Kidney tubule cell (primary cell): ENCODE data around the gene PLOD2.

Experiments
- DNase-seq: peaks from one replicate; pipeline ENCODE4 v3.0.0-alpha.2; 2018; ENCODE audit warnings: low spot score

PLOD2 gene

DNA sequence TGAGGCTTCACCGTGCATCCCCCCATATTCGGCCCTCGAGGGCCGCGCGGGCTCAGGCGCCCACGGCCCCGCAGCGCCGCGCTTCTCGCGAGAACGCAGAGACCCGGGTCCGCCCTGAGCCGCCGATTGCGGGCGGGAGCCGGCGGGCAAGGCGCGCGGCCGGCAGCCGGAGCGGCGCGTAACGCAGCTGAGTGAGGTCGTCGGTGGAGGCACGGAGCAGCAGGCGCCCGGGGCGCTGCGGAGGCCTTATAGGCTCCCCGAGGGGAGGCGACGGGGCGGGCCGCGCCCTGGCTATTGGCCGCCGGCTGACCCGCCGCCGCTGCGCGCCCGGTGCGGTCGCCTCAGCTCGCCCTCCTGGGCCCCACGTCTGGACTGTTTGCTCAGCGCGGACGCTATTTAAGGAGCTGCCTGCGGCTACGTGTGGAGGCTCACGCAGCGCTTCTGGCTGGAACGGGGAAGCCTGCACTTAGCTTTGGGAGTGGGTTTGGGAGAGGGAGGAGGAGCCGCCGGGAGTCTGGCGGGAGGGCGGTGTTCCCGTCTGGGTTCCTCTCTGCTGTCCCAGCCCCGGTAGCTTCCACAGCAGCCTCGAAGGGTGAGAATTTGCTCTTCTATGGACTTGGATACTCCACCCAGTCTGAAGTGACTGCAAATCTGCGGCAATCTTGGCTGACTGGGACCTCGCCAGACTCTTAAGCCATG, at the start of gene PLOD2:
PLOD2 (minus strand) TSS at position 221 of the 699 bp plus-strand sequence; CDS start at position 26, 195 bp downstream.
- peak; percentile 96 for DNase-seq

DNA sequence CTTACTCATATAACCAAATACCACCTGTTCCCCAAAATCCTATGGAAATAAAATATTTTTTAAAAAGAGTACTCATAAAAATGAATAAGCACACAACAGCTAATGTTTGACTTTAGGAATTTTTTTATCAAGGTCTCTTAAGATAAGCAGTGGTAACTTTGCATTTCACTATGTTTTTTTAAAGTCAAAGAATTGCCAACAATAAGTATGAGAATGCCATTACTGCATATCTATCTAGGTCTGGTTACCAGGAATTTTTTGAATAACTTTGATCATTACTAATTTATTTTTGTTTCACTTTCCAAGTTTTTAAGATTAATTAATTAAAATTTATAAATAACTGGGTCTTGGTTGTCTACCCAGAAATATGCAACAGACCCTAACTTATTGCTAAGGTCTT, 48.4 kb upstream of the PLOD2 start:
- no peak for DNase-seq

DNA sequence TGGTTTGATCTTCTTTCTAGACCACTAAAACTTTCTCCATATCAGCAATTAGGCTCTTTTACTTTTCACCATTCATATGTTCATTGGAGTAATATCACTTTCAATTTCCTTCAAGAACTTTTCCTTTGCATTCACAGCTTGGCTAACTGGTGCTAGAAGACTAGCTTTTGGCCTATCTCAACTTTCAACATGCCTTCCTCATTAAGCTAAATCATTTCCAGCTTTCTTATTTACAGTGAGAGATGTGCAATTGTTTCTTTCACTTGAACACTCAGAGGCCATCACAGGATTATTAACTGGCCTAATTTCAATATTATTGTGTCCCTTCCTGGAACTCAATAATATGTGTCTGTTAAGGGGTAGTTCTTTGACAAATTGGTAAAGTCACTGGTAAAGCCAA, 42.8 kb upstream of the PLOD2 start:
- no peak for DNase-seq

DNA sequence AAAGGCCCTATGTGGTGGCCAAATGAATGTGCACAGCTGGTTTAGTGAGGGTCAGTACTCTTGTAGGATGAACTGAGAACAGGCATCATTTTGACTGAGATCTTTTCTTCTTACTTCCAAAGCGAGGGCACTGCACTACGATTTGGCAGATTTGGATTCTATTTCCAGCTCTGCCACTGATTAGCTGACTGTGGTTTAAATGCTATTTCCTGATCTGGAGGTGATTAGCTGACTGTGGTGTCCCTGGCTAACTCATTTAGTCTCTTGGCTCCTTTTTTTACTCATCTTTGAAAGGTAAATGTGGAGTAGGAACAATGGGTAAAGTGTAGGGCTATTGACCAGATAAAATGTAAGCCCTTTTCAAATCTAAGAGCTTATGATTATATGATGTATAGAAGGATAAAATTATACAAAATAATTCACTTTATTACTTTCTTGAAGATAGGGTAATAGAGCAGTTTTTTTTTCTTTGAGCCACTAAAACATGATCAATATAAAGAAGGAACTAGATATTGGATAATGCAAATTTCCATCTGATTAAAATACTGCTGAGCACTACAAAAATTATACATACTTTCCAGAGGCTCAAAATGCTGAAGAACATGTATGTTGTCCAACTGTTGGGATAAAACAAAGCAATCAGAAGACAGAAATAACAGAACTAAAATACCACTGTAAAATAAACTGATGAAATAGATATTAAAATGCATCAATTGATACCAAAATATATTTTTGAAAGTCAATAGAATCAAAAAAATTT, 39.7 kb upstream of the PLOD2 start:
- no peak for DNase-seq

DNA sequence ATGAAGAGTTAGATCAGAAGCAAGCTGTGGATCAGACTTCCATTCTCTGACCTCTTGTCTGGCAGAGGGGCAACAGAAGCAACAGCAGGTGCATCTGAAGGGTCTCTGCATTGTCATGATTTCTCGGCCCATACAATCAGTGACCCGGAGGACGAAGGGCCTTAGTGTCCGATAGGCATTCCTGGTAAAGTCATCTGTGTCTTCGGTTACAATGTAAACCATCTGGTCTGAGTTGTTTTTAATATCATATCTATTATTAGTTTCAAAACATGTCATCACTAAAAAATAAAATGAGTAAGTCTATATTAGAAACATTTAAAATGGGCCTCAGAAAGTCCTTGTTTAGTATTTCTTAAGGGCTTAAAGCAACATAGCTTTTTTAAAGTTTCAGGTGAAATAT, 38.8 kb upstream of the PLOD2 start:
- no peak for DNase-seq

DNA sequence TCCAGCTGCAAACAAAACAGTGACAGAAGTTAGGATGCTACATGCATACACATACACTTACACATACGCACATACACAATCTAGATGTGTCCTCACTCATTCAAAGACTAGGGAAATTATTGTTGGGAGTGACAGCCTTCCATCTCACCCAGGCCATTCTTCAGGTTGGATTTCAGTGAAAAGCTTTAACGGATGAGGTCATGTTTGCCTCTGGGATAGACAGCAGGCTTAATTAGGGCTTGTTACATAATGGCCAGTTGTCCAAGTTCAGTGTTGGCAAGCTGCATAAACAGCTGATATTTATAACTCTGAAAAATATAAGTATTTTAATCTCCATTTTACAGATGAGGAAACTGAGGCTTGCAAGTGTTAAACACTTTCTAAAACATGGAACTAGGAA, 35.8 kb upstream of the PLOD2 start:
- DNase-seq: no peak

DNA sequence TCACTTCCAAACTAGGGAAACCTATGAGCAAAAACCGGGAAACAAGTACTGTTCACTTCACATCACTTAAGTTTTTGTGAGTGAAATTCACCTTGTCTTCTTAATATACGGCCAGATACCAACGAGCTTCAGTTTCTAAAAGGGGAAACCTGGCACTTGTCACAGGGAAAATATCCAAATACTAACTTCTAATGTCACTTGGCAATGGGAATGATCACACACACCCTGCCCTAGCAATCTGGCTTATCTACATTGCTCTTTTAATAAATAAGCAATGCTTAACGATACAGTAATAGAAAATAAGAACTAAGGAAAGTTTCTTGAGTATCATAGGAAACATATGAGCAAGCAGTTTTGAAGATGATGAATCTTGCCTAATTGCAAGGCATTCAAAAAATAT, 34.6 kb upstream of the PLOD2 start:
- DNase-seq: no peak

DNA sequence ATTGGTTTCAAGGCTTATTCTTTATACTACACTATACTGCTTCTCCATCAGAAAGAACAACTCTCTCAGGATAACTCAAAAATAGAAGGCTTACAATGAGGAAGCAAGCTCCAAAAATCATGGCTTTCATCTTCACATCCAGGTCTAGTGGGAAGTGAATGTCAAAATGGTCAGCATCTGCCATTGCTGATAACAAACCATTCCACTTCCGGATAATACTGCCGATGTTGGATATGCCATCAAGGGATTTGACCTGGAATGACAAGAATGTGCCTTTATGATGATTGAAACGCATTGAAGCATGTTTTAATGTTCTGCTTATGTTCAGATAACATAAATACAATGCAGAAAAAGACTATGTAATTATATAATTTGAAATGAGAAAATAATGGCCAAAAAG, 34.0 kb upstream of the PLOD2 start:
- DNase-seq: no peak

DNA sequence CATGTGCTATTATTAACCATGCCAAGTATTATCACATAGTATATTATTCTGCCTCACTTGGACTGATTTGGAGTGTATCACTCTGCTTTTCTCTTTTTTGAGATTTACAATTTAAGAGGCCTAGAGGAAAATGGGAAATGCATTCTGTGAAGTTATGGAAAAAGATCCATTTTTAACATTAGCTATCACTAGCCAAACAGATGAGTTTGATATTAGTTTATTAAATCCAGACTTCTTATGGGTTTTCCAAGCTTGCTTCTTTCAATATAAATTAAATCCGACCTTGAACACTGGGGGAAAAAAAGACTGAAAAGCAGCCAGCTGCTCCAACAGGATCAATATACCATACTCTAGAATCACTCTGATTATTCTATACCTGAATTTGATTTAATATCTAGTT, 30.1 kb upstream of the PLOD2 start:
- DNase-seq: no peak

DNA sequence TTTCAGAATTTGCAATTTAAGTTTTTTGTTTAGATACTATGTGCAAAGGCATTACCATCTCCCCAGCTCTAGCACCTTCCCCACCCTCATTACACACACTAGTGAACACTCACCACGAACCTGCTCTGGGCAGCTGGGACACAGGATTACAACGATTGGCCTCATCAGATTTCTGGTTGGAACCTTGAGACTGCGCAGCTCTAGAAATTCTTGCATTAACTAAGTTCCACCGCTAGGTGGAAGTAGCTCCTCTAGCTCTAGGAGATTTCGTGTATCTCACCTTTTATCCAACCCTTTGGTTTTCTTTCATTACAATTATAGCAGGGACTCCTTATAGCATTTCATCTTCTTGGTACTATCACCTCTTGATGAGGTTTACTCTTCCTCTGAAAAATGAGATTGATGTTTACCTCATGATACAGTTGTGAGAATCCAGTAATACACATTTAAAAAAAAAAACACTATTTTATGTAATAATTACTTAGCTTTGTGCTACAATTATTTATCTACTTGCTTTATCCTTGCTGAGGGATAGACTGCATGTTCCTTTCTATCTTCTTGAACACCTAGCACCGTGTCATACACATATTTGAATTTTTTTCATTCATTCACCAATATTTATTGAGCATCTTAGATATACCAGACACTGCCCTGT, 28.7 kb upstream of the PLOD2 start:
- DNase-seq: peak; percentile 70

DNA sequence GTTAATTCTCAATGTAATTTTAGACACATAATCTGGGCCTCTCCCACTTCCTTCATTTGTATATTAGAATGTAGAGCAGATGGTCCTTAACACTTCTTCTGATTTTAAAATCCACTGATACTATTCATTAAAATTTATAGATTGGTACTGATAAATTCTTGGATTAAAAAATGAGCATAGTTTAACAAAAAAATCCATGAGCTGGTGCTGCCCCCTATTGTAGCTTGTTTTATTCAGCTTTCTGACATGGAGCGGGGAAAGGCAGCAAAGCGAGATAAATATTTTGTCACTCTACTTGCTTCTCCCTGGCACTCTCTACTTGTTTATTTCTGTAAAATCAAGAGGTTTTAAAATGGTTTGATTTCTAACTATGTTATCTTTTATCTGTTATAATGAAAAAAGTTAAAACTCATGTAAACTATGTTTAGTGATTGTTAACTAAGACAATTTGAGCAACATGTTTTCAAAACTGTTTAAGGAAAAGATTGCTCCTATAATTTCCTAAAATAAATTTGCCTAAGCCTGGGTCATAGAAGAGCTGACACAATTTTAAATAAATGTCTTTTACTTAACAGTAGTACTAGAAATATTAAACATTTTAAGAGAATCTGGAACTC, 26.5 kb upstream of the PLOD2 start:
- peak; percentile 41 for DNase-seq

DNA sequence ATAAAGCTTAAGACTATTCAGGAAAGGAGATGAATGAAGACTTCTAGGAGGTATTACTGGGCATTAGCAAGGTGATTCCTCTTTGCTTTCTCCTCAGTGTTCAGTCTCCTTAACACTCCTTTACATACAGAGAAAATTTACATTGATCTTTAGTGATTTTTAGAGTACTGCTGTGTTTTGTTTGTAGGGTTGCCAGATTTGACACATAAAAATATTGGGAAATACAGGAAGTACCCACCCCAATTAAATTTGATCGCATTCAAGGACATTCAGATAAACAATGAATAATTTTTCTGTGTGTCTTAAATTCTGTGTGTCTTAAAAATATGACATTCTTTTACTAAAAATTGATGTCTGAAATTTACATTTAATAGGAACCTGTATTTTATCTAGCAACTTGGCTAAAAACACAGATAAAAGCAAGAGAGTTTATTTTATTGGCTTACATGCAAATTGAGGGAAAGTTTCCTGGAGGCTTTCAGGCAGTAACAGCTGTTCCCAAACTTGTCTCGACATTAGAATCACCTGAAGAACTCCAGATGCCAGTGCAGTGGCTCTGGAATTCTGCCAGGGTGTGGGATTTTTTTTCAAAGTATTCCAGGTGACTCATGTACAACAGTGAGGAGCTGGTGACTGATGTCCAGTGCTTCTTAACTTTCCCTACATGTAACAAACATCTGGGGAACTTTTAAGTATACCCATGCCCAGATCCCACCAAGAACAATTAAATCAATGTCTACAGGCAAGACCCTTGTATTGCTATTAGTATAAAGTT, 23.4 kb upstream of the PLOD2 start:
- peak; percentile 85 for DNase-seq

DNA sequence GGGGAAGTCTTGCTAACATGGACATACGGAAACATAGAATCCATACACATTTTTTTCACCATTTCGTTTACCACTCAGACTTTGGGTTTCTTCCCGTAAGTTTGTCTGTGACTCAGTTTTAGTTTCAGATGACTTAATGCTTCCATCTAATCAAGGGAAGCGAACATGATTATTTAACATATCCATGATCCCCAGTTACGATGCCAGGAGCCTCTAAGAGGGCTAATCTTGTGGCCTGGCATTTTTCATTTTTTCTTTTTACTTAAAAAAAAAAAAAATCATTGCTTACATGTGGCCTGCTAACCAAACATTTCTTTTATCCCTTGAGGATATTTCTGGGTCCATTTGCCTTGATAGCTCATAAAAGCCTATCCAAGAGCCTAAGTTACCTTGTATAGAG, 20.2 kb upstream of the PLOD2 start:
- DNase-seq: no peak

DNA sequence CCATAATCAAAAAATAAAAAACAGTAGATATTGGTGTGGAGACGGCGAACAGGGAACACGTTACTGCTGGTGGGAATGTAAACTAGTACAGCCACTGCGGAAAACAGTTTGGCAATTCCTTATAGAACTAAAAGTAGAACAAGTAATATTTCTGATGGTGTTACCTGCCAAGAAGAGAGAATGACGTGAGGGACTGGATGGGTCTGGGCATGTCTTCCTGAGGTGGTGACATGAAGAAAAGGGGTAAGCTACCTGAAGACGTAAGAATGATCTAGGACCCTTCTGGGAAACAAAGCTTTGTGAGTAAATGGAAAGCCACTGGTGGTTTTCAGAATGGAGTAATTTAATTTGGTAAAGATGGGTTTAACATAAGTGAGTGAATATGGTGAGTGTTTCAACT, 19.4 kb upstream of the PLOD2 start:
- no peak for DNase-seq

DNA sequence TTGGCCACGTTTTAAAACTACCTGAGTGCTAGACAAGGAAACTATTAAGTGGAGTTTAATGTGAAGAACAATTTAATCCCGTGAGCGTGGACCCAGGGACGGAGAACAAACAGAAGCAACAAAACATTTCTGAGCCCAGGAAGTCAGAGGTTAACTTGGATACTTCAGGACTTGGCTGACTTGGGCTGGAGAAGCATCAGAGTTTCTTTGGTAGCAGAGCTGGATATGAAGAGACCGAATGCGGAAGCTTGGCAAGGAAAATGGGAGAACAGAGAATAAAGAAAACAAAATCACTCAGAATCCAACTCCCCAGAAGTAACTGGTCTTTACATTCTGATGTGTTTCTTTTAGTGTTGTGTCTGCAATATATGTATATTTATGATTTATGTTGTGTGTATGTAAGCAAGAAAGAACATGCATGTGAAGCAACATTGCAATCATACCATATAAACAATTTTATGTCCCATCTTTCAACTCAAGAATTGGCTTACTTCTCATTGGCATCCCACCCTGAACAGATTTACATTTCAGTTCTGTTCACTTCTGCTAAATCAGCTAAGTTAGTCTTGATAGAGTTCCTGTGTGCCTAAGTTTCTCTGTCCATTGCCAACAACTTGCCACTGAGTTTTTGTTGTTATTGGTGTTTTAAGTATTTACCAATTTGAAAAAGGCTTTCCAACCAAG, 17.2 kb upstream of the PLOD2 start:
- DNase-seq: no peak

DNA sequence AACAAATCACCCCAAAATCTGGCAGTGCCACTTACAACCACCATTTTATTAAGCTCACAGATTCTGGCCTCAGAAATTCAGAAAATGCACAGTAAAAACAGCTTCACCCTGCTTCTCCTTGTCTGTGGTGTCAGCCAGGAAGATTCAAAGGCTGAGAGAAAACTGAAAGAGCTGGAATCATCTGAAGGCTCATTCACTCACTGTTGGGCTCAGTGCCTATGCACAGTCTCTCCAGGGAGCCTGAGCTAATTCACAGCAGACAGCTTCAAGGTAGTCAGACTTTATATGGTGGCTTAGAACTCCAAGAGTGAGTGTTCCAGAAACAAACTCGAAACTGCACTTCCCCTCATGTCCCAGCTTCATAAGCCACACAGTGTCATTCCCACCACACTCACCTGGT, 16.5 kb upstream of the PLOD2 start:
- no peak for DNase-seq

DNA sequence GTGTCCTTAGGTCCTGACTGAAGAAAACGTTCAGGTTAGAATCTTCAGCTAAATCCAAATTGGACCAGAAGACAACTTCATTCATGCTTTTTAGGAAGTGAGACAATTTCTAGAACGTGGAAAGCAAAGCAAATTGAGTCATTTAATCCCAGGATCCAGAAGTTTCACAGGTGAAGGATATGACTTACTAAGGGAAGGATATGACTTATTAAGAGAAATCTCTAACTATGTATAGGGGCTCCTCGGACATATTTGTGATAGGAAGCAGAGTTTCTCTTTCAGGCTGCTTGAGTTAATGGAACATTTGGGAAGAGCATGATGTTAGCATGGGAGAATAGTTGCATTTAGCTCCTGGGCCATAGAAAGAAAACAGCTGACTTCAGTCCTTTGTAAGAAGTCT, 16.1 kb upstream of the PLOD2 start:
- no peak for DNase-seq

DNA sequence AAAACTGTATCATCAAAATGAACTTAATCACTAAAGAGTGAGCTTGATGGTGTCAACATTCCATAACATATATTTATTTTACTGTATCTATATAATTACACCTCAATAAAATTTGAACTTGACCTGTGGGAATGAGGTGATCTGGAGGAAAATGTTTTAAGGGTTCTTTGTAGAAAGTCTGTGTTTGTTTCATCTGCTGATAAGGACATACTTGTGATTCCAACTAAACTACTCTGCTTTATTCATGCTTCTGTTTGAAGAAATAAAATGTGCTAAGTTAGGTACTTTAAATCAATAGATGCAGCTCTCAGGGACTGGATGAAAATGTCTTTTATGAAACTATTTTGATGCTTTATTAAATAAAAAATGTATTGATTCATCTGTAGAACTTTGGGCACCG, 11.6 kb upstream of the PLOD2 start:
- no peak for DNase-seq

DNA sequence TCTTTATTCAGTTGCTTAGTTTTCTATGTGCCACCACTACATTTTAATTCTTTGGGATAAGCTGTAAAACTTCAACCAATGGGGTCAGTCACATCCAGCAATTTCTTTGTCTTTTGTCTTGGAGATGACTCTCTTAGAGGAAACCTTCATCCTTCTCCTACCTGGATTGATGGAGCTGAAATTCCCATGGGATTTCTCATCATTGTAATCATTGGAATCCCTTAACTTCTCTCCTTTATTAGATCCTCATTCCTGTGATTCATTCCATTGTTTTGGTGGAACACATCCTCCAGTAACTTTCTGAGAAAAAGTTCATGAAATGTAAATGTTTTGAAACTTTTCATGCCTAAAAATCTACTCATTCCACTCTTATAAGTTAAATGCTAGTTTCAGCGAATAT, 9.6 kb upstream of the PLOD2 start:
- DNase-seq: peak; percentile 70

DNA sequence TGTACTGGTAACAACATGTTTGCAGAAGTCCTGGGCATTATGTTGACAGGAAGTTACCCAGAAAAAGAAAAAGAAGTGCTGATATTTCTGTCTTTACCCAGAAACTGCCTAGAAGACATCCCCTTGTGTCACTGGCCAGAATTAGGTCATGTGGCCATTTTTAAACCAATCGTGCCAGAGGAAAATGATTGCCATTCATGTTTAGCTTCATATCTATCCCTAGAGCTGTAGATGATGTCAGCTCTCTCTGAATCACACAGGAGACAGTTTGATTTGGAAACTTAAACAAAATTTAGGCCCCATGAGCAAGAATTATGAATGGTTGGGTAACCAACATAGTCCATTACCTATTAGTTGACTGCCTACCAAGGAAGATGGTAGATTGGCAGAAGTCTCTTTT, 8.9 kb upstream of the PLOD2 start:
- DNase-seq: no peak

DNA sequence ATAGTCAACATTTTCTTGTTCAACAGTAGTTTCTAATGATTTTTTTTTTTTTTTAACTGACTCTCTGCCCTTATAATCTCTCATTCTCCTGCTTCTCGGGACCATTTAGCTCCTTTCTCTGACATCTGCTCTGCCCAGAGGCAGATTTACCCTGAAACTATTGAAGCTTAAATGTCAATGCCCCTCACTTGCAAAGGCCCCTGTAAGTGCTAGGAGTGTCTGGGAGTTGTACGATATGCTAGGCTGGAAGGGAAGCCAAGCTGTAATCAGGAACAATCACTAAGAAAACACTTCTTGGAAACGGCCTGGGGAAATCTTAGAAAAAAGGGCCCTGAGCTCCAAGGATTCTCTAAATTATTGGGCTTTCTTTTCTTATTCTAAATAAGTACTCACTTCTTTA, 5.8 kb upstream of the PLOD2 start:
- no peak for DNase-seq

DNA sequence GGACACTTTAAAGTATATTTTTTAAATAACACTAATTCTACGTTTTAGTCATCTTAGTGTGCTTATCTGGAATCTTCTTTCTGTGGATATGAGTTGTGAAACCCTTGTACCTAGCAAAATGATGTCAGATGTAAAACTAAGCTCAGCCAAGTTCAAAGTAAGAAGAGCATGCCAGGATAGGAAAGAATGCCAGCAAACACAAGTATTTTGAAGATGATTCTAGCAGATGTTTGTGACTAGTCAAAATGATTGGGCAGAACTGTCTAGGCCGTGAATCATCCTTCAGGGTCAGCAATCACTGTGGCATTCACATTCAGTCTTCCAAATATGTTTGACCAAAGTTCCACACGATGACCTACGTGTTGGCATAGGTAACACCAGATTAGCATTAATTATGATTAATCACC, 5.4 kb upstream of the PLOD2 start:
- DNase-seq: peak; percentile 94
